Measurements from ENCODE around the gene SNX25. TPM values are rescaled to one million over a fixed set of nuclear protein-coding genes. Genes with fewer than 3 reads are reported as not detected.

SNX25 gene
- total RNA-seq, 1 donor from 2014 or later = 13.9 TPM

GRCh38 chr4:185346975-185347601 is 137.7 kb downstream of the SNX25 start:
- Mint-ChIP-seq H3K9me3 (ENCODE audit: low read depth) (peaks cover 3% of the 10 kb centered on the region), H3K27ac (no peak overlapping the region), H3K27me3 (no peaks in the 10 kb centered on the region), H3K4me1 (ENCODE audit: low read depth) (no peaks in the 10 kb centered on the region), H3K36me3 (ENCODE audit: insufficient read depth) (peaks cover 33% of the 10 kb centered on the region), H3K4me3 (ENCODE audit: low read depth) (no peak overlapping the region)
- DNase-seq (ENCODE audit: low spot score, unreplicated experiment) = no peak
- no peak for TF ChIP-seq CTCF (IDR thresholded peaks at IDR 0.05; ENCODE audit: unreplicated experiment)

DNA sequence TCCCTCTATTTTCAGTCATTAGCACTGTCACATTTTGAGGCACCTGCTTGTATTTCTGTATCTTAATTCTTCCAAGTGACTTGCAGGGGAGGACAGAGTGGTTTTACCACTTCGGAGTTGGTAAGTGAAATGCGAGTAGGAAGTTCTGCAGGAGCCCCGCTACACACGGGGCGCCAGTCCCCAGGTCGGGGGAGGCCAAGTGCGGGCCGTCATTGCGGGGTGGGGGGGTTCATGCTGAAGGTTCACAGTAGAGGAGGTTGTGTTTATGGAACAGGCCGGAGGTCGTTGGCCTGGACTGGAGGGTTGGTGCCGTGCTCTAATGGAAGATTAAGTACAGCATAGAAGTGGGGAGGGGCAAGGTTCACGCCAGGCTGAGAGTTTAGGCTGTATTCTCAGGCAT is 142.3 kb downstream of the SNX25 start:
- no peak overlapping the region for H3K4me3 Mint-ChIP-seq (ENCODE audit: low read depth)
- H3K27me3 Mint-ChIP-seq = no peaks in the 10 kb centered on the region
- peaks cover 3% of the 10 kb centered on the region for H3K9me3 Mint-ChIP-seq (ENCODE audit: low read depth)
- no peaks in the 10 kb centered on the region for H3K4me1 Mint-ChIP-seq (ENCODE audit: low read depth)
- H3K27ac Mint-ChIP-seq = no peak overlapping the region
- H3K36me3 Mint-ChIP-seq (ENCODE audit: insufficient read depth) = peaks cover 31% of the 10 kb centered on the region
- DNase-seq (ENCODE audit: low spot score, unreplicated experiment) = no peak
- TF ChIP-seq CTCF (IDR thresholded peaks at IDR 0.05; ENCODE audit: unreplicated experiment) = no peak

GRCh38 chr4:185352202-185352601 is 142.8 kb downstream of the SNX25 start:
- H3K4me3 Mint-ChIP-seq (ENCODE audit: low read depth) = no peak overlapping the region
- no peak for DNase-seq (ENCODE audit: low spot score, unreplicated experiment)
- no peaks in the 10 kb centered on the region for H3K4me1 Mint-ChIP-seq (ENCODE audit: low read depth)
- H3K27ac Mint-ChIP-seq = peak overlapping the region; percentile 11
- peaks cover 3% of the 10 kb centered on the region for H3K9me3 Mint-ChIP-seq (ENCODE audit: low read depth)
- no peaks in the 10 kb centered on the region for H3K27me3 Mint-ChIP-seq
- no peak for TF ChIP-seq CTCF (IDR thresholded peaks at IDR 0.05; ENCODE audit: unreplicated experiment)
- peaks cover 26% of the 10 kb centered on the region for H3K36me3 Mint-ChIP-seq (ENCODE audit: insufficient read depth)

- no peaks in the 10 kb centered on the region for H3K4me1 Mint-ChIP-seq (ENCODE audit: low read depth)
- H3K9me3 Mint-ChIP-seq (ENCODE audit: low read depth) = peaks cover 3% of the 10 kb centered on the region
- no peak for DNase-seq (ENCODE audit: low spot score, unreplicated experiment)
- H3K27me3 Mint-ChIP-seq = no peaks in the 10 kb centered on the region
- no peak overlapping the region for H3K27ac Mint-ChIP-seq
- no peak overlapping the region for H3K4me3 Mint-ChIP-seq (ENCODE audit: low read depth)
- TF ChIP-seq CTCF (IDR thresholded peaks at IDR 0.05; ENCODE audit: unreplicated experiment) = no peak
- H3K36me3 Mint-ChIP-seq (ENCODE audit: insufficient read depth) = peaks cover 29% of the 10 kb centered on the region
These were observed 143.3 kb downstream of the SNX25 start for GRCh38 chr4:185352741-185353140.

- Mint-ChIP-seq H3K4me1 (ENCODE audit: low read depth) (peaks cover 2% of the 10 kb centered on the region), H3K9me3 (ENCODE audit: low read depth) (no peaks in the 10 kb centered on the region), H3K27ac (no peak overlapping the region), H3K4me3 (ENCODE audit: low read depth) (no peak overlapping the region), H3K27me3 (no peaks in the 10 kb centered on the region), H3K36me3 (ENCODE audit: insufficient read depth) (peaks cover 10% of the 10 kb centered on the region)
- no peak for TF ChIP-seq CTCF (IDR thresholded peaks at IDR 0.05; ENCODE audit: unreplicated experiment)
- DNase-seq (ENCODE audit: low spot score, unreplicated experiment) = no peak
These were observed 147.8 kb downstream of the SNX25 start for GRCh38 chr4:185357211-185357610.

Data from progenitor cell of endocrine pancreas (in vitro differentiated cells).